HG03097 (cell line): Measurements from ENCODE around the gene KMT5B.

Source experiments
- ATAC-seq: cut with Tn5 transposase; IDR thresholded peaks from one replicate; pipeline ENCODE4 v1.9.1; 2021; ENCODE audit not compliant: unreplicated experiment, low FRiP score

KMT5B gene

DNA sequence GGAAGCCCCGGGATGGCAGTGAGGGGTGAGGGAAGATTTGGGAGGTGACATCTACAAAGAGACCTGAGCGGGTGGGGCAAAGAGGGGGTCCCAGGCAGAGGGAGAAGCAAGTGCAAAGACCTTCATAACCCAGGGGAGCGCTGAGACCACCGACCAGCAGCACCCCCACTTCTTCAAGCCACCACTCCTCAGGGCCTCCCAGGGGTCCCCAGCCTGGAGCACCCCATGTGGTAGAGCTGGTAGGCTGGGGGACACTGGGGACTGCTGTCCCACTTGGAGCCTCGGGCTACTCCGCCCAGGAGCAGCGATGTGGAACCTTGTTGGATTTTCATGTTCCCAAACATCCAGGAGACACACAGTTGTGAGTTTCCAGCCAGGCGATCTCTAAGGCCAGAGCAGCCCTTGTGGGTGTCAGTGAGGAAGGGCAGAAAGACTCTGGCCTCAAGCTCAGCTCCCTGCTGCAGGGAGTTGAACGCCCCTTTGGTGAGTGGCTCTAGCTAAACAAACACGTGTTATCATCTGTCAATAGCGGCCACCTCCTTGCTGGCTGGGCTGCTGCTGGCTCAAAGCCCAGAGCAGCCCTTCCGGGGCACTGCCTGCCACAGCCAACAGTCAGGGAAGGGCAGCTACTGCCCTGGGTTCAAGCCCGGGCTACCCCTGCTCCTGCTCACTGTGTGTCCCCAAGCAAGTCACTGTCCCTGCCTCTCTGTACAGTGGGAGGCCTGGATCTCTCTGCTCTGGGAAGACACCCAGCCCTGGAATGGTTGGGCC lies 66.2 kb downstream of the KMT5B start:
- ATAC-seq: no peak

DNA sequence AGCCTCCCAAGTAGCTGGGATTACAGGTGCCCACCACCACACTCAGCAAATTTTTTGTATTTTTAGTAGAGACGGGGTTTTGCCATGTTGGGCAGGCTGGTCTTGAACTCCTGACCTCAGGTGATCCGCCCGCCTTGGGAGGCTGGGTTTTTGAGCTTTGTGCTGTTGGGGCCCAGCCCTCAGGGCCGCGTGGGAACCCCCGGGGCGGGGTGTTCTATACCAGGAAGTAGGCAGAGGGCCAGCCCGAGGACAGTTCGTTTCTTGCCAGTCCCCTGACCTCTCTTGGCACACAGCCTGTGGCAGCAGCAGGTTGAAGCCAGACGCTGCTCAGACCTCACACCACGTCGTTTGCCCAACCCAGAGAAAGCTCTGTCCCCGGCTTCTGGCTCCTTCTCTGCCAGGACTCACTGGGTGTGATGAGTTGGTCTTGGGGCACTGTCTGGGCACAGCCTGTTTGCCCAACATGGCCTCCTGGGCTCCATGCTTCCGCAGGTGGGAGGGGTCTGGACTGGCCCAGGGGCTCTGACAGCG lies 67.0 kb downstream of the KMT5B start:
- no peak for ATAC-seq

DNA sequence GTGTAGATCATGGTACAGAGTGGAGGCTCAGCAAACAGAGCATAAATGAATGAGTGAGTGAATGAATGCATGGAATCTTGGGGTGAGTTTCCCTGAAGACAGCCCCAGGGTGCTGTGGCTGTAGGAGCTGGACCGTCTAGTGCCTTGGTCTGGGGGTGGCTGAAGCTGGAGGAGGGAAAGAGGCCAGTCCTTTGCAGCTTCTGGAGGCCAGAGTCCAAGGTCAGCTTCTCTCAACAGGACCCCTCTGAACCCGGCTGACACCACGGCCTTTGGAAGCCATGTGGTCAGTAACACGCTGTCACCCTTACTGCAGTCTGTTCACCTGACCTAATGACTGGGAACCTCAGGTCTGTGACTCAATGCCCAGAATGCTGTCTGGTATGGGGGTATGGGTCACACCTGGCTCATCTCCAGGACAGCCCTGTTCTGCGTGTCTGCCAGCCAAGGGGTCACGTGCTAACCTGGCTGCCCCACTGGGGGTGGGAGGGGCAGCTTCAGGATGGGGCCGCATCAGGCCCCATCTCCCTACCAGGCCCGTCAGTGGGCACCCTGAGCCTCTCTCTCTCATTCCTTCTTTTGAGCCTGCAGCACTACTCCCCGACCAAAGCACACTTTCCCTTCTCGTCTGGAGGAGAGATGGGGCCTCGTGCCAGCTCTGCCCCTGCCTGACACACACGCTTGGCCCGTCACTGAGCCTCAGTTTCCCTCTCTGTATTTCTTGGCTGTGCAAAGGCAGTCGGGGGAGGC lies 67.8 kb downstream of the KMT5B start:
- no peak for ATAC-seq

DNA sequence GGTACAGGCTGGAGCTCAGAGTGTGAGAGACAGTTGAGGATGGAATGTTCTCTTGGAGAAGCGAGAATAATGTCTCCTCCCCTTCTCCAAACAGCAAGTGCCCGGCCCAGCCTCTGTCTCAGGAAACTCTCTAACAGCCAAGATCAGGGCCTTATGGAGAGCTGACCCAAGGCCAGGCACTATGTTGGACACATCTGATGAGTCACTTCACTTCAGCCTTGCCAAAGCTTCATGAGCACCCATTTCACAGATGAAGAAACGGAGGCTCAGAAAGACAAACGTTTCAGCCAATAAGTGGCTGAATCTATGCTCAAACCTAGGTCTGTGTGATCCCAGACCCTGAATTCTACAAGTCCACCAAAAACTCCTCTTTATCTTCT lies 69.8 kb downstream of the KMT5B start:
- no peak for ATAC-seq

DNA sequence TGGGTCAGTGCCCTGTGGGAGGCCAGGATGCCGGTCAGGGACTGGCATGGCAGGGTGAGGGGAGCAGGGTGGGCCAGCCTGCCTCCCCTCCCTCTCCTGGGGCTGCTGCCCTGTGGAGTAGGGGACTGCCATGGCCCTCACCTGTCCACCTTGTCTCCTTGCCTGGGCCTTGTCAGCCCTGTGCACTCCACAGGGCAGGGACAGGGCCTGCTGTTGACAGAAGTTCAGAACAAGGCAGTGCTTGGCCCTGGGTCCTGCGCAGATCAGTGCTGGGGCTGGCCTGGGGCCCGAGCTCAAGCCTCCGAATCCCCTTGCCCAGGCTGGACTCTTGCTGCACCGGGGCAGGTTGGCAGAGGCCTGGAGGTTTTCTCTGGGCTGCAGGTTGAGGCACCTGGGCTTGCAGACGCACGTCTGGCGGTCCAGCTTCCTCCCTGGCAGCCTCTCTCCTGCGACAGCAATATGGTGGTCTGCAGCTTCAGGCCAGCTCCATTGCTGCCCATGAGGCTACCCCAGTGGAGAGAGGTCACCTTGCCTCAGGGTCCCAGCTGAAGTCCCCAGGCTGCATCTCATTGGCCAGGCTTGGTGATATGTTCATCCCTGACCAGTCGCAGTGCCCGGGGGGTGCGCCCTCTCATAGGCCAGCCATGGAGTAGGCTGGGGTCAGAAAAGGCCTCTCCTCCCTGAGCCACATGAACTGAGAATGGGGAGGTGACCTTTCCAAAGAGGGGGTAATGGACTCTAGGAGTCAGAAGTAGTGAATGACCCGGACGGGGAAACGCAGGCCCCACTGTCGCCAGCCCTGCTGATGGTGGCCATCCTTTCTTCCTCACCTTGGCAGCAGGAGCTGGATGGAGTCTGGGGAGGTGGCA lies 70.4 kb downstream of the KMT5B start:
- ATAC-seq: no peak

DNA sequence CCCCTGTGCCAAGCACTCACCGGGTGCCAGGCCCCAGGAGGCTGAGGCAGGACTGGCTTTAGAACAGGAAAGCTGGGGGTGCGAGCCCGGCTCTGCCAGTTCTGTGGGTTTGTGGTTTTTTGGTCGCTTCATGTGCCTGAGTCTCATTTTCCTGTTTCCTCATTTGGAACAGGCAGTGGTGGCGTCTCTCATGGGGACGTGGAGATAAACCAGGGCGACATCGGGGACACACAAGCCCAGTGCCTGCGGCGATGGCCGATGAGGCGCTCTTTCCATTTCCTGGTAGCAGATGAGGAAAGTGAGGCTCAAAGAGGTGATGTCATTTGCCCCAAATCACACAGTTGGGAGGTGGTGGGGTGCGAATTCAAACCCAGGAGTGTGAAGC lies 71.1 kb downstream of the KMT5B start:
- ATAC-seq: no peak

DNA sequence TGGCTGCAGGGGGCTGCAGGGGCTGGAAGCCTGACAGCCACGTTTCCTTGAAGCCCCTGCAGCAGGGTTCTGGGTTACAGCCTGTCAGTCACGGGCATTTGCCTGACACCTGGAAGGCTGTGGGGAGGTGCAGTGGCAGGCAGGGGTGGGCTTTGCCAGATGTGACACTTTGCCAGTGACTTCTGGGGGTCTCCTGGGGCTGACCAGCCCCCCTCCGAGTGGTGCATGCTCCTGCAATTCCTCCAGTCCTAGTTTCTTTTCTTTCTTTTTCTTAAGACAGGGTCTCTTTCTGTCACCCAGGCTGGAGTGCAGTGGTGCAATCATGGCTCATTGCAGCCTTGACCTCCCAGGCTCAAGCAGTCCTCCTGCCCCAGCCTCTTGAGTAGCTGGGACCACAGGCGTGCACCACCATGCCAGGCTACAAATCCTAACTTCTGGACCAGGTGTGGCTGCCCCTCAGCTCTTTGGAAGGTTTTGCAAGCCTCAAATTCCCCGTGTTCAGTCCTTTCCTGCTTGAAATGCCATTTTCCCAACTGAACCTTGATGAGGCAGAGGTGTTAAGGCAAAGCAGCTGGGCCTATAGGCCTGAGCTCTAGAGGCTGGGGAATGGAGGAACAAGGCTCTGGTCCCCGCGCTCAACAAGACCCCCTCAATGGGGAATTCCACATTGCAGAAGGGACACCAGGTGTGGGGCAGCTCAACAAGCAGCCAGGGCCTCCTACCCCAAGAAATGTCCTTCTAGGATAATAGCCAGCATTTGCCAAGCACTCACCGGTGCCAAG lies 71.7 kb downstream of the KMT5B start:
- no peak for ATAC-seq

DNA sequence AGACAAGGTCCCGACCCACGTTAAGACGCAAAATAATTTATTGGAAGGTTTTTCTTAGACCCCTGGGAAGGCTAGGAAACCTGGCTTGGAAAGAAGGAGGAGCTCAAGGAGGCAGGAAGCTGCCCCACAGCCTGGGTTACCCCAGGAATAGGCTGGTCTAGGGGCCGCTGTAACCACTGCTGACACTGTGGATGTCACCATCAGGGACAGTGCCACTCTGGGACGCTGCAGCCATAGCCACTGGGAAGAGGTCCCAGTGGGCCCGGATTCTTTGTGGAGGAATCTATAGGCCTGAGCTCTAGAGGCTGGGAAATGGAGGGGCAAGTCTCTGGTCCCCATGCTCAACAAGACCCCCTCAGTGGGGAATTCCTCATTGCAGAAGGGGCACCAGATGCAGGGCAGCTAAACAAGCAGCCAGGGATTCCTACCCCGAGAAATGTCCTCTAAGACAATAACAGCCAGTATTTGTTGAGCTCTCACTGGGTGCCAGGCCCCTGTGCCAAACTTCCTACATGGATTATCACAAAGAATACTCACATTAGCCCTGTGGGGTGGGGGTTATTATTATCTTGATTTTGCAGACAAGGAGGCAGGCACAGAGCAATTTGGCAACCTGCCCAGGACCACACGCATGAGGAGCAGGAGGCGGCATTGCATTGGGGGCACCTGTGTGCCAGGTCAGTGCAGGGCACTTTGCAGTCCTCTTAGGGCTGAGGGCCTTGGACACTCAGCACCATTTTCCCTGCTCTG lies 72.4 kb downstream of the KMT5B start:
- ATAC-seq: no peak

DNA sequence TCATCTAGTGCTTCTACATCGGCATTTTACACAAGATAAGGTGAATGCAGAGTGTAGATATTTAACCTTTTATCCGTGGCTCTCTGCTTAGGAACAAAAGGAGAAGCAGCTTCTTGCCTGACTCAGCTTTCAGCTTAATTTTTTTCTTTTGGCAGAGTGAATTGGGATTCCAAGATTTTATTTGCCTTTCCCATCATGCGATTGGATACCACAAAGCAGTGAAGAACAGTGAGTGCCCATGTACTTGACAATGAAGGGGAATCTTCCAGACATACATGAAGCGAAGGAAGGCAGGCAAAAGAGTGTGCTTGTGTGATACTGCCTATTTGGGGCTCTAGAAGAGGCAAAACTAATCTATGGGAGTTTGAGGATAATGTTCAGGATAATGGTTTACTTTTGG lies 74.9 kb downstream of the KMT5B start:
- ATAC-seq: no peak

DNA sequence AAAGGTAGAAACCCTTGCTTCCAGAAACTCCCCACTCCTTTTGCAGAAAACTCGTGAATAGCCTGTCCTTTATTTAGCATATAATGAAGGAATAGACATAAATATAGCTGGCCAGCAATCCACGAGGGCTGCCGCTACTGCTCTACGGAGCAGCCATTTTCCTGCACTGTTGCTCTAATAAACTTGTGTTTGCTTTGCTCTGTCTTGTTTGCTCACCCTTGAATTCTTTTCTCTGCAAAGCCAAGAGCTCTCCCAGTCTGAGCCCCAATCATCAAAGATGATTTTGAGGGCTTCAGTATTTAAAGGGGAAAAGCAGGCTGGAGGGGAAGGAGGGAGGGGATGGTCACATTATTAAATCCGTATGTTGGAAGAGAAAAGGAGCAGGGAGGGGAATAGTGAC lies 75.3 kb downstream of the KMT5B start:
- no peak for ATAC-seq

DNA sequence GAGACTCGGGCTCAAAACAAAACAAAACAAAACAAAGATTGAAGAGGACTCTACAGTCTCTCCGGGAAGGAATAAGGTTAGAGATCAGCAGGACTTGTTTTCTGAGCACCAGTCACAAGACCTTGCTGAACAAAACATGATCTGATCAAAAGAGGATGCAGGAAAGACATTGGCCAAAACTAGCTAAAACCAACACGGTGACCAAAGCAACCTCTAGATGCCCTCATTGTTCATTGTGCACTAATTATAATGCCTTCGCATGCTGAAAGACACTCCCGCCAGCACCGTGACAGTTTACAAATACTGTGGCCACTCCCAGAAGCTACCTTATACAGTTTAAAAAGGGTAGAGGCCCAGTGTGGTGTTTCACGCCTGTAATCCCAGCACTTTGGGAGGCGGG lies 76.2 kb downstream of the KMT5B start:
- no peak for ATAC-seq

DNA sequence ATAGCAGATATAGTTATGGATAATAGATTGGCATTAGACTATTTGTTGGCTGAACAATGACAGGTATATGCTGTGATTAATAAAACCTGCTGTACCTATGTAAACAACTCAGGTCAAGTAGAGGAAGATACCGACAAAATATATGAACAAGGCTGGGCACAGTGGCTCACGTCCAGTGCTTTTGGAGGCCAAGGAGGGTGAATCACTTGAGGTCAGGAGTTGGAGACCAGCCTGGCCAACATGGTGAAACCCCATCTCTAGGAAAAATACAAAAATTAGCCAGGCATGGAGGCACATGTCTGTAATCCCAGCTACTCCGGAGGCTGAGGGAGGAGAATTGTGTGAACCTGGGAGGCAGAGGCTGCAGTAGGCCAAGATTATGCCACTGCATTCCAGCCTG lies 77.9 kb downstream of the KMT5B start:
- ATAC-seq: no peak

DNA sequence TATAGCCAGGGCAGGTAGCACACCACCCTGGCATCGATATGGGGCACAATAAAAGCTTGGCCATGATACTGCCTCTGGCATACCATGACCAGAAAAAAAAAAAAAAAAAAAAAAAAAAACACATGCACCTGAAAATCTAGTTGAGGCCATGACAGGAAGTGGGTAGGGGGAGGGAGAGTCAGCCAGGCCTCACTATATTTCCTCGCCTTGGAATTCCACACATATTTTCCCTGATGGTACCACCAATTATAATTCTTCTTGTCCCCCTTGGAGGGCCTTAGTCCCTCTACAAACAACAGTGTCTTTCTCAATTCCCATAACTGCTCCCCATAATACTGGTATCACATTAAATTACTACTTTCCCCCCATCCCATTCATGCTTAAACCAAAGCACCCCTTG lies 79.3 kb downstream of the KMT5B start:
- no peak for ATAC-seq

DNA sequence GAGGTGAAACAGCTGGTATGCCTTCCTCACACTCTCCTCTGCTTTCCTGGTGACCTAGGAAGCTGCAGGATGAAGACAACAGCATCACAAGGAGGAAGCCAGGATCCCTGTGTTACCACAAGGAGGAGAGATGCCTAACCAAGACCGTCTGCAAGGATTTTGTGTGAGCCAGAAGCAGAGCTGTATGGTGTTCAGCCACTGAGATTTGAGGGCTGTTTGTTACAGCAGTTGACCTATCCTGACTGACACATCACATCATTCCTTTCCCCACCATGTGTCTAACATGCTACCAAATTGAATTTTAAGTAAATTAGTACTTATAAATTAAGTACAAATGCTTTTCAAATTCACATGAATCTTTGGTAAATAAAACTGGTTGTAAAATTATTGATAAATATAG lies 83.0 kb downstream of the KMT5B start:
- no peak for ATAC-seq

DNA sequence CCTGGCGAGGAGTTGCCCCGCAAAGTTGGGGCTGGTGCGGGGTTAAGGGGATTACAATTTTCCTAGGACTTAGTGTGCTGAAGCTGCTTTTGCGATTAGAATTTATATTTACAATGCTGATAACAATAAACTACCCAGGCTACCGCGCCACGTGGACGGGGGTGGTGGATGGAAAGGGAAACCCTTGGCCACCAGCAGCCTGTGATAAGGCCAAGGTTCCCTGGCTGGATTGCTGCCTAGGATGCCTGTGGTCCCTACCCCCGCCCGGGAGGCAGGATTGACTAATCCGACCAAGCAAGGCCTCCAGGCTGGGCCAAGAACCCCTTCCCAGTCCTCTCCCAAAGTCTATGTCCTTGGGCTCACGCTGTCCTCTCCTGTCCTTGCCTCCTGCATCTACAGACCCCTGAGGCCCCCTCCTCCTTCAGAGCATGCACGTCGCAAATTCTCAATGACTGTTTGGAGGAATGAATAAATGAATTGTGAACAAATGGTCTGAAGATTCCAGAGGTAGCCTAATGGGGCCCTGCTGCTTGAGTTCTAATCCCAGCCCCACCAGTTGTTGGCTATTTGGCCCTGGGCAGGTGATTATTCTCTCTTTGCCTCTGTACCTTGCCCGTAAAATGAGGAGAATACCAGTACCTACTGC lies 84.3 kb downstream of the KMT5B start:
- no peak for ATAC-seq

DNA sequence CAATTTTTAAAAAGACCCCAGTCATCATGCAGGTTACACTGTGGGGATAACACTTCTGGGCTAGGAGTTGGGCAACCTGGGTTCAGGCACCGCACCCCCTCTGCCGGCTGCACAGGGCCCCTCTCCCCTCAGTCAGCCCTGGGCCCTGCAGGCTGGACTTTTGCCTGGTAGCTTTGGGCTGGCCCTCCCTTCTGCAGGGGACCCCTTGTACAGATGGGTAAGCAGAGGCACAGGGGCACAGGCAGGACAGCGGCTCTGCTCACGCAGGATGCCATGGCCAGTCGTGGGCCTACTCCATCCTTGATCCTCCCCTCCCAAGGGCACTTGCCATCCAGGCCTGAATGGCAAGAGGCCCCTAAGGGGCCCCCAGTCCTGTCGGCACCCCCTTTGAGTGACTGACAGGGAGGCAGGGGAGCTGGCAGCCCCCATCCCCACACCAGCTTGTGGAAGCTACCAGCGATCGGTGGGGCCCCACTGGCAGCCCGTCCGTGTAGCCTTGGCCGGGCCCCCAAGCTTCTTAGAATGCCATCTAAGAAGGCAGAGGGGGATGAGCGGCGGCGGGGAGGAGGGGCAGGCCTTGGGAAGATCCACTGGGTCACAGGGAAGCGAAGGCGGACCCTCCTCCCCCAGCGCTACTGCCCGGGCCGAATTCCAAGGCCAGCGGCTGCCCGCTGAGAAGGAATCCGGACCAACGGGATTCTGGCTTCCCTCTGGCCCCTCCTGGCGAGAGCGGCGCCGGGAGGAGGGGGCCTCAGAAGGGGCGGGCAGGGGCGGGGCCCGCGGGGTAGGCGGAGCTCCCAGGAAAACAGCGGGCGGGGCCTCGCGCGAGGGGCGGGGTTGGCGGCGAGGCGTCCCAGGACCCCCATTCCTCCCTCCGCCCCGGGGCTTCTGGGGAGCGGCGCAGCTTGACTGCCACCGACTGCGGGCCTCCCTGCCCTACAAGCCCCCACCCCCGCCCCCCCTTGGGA lies 85.1 kb downstream of the KMT5B start:
- no peak for ATAC-seq

DNA sequence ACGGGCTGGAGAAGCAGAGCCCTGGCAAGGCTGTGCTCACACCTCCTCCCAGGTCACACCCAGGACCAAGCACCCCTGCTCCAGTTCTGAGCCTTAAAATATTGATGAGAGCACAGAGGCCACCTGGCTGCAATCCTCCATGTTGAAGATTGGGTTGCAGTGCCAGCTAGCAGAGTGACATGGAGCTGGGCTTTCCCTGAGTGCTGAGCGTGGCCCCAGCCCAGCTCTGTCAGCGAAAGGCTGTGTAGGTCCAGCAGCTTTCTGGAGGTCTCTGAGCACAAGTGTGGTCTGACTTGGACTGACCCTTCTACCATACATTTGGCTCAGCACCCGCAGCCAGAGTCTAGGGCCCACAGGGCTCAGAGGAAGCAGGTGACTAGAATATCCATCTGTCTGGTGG lies 87.9 kb downstream of the KMT5B start:
- ATAC-seq: no peak

DNA sequence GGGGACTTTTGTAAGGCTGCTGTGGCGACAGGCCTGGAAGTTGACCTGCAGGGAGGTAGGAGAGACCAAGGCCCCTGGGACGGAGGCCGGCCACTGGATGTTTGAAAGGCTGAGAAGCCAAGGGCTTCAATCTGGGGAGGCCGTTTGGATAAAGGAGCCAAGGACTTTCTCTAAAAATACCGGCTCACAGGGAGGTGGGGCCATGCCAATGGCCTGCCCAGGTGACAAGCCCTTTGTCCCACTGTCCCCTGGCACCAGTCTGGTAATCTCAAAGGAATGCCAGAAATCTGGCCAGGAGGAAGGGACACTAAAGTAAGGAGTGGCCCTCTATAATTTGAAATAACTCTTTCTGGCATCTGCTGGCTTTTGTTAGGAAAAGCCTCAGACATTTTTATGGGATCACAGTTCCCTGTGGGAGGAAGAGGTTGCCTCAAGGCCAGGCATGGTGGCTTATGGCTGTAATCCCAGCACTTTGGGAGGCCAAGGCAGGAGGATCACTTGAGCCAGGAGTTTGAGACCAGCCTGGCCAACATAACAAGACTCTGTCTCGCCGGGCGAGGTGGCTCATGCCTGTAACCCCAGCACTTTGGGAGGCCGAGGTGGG lies 90.1 kb downstream of the KMT5B start:
- ATAC-seq: no peak
